Frontal cortex (tissue), 4 donors: ENCODE results near the gene PNMA8A. TPM values are rescaled to one million over a fixed set of nuclear protein-coding genes. Genes with fewer than 3 reads are reported as not detected.
"Not testable (repeated sequence)": the region's sequence is repeated elsewhere in the genome, so short reads cannot be mapped to it uniquely, and the experiment has no call there.

Experiments used
- DNase-seq, 2 donors: peaks; one replicate each; pipeline ENCODE4 v3.0.0; 2012; ENCODE audit warnings: low spot score in 2 of 2
- FAIRE-seq: peaks from 2 replicates; lab custom pipeline; 2012; peaks lifted over from hg19 to GRCh38; lab: Jason Lieb, UNC
- total RNA-seq: library from RNA; depleted of rRNA; stranded (reverse); fragments of >200 nt; gene quantifications from one replicate; pipeline ENCODE4 v1.2.3, GENCODE V29; 2014
- donor health status: control.
- donor health status: control.
- donor health status: control.

The PNMA8A gene
- total RNA-seq, 1 donor from 2014 or later, result 68.1 TPM

GRCh38 chr19:46435689-46436088, 35.7 kb downstream of the PNMA8A start:
- not testable (repeated sequence) for FAIRE-seq, DNase-seq

GRCh38 chr19:46435009-46435408, 36.4 kb downstream of the PNMA8A start:
- FAIRE-seq (no peak), DNase-seq (no peak)

GRCh38 chr19:46433470-46433869, 37.9 kb downstream of the PNMA8A start:
- FAIRE-seq, DNase-seq: not testable (repeated sequence)

GRCh38 chr19:46431824-46432223, 39.5 kb downstream of the PNMA8A start:
- DNase-seq, result no peak
- FAIRE-seq, result no peak

GRCh38 chr19:46429999-46430398, 41.4 kb downstream of the PNMA8A start:
- no peak for FAIRE-seq

GRCh38 chr19:46428239-46429135, 42.9 kb downstream of the PNMA8A start, which contains the start of gene PNMA8C:
PNMA8C (minus strand) TSS chr19:46428936; CDS start chr19:46428359, 577 bp downstream.
- FAIRE-seq (no peak), DNase-seq (peak; percentile 71 to 84)

More at GRCh38 chr19:46429999-46430398, 41.4 kb downstream of the PNMA8A start:
- DNase-seq, result no peak

GRCh38 chr19:46427518-46428045, 43.8 kb downstream of the PNMA8A start:
- DNase-seq (no peak), FAIRE-seq (no peak)

- DNase-seq, result peak; percentile 68 to 79
- FAIRE-seq, result no peak
Measured at GRCh38 chr19:46426506-46427162, 44.7 kb downstream of the PNMA8A start.

- no peak for DNase-seq
- no peak for FAIRE-seq
Measured at GRCh38 chr19:46426035-46426505, 45.3 kb downstream of the PNMA8A start.

GRCh38 chr19:46423188-46423587, 48.2 kb downstream of the PNMA8A start:
- FAIRE-seq, result no peak
- DNase-seq, result no peak

GRCh38 chr19:46422344-46422743, 49.0 kb downstream of the PNMA8A start:
- DNase-seq, result no peak
- no peak for FAIRE-seq

- FAIRE-seq (no peak), DNase-seq (no peak)
Measured at GRCh38 chr19:46420056-46420455, 51.3 kb downstream of the PNMA8A start.

Other genes with a start within 250 kb of the PNMA8A start
- gene IGFL1, start 241.8 kb downstream of the PNMA8A start, total RNA-seq, result not detected
- 3.3 TPM for gene HIF3A, start 174.5 kb downstream of the PNMA8A start, total RNA-seq
- gene PPP5C, start 124.5 kb downstream of the PNMA8A start, total RNA-seq, result 67.3 TPM
- gene CCDC8, start 58.0 kb downstream of the PNMA8A start, total RNA-seq, result 2.4 TPM
- 31.8 TPM for gene PNMA8C, start 42.6 kb downstream of the PNMA8A start, total RNA-seq
- 17.1 TPM for gene PNMA8B, start 24.3 kb upstream of the PNMA8A start, total RNA-seq
- gene CALM3, start 129.8 kb upstream of the PNMA8A start, total RNA-seq, result 211 TPM
- not detected for gene PTGIR, start 153.5 kb upstream of the PNMA8A start, total RNA-seq
- gene GNG8, start 164.6 kb upstream of the PNMA8A start, total RNA-seq, result not detected
- 17.5 TPM for gene DACT3, start 189.6 kb upstream of the PNMA8A start, total RNA-seq
- gene PRKD2, start 245.6 kb upstream of the PNMA8A start, total RNA-seq, result 5.3 TPM